Spleen (tissue), 11 donors: Measurements from ENCODE around the gene CHID1. TPM values are rescaled to one million over a fixed set of nuclear protein-coding genes. Genes with fewer than 3 reads are reported as not detected.

Experiments
- DNase-seq: peaks from one replicate; pipeline ENCODE4 v3.0.0-alpha.2; 2020
- H3K27ac ChIP-seq, 8 donors: fragments of 200-600 bp; sonication (generic) in 7 of 8; 1 replicate in 4 of 8; 2 replicates in 4 of 8; pipeline versions ENCODE4 v1.5.0 to v1.8.0; 2016 to 2021; ENCODE audit warnings: inconsistent platforms in 4 of 8, mild to moderate bottlenecking in 4 of 8, moderate library complexity in 1 of 8
- H3K27me3 ChIP-seq, 7 donors: fragments of 200-600 bp; sonication (generic) in 6 of 7; replicated peaks in 1 of 7; 1 replicate in 4 of 7; 2 replicates in 3 of 7; pipeline versions ENCODE4 v1.5.0 to v1.8.0; 2016 to 2021; ENCODE audit warnings: inconsistent platforms in 3 of 7, mild to moderate bottlenecking in 1 of 7
- H3K36me3 ChIP-seq, 6 donors: fragments of 200-600 bp; sonication (generic) in 5 of 6; 1 replicate in 4 of 6; 2 replicates in 2 of 6; pipeline versions ENCODE4 v1.5.0 to v1.8.0; 2016 to 2021; ENCODE audit warnings: inconsistent platforms in 2 of 6
- H3K4me1 ChIP-seq, 6 donors: fragments of 200-600 bp; sonication (generic) in 5 of 6; 1 replicate in 3 of 6; 2 replicates in 3 of 6; pipeline versions ENCODE4 v1.5.0 to v1.8.0; 2016 to 2021; ENCODE audit warnings: inconsistent platforms in 3 of 6
- H3K4me3 ChIP-seq, 8 donors: fragments of 200-600 bp; sonication (generic) in 7 of 8; 1 replicate in 4 of 8; 2 replicates in 4 of 8; pipeline versions ENCODE4 v1.5.0 to v1.8.0; 2016 to 2021; ENCODE audit warnings: inconsistent platforms in 4 of 8, mild to moderate bottlenecking in 4 of 8, moderate library complexity in 2 of 8
- H3K9me3 ChIP-seq, 8 donors: fragments of 200-600 bp; sonication (generic) in 7 of 8; 1 replicate in 4 of 8; 2 replicates in 4 of 8; pipeline versions ENCODE4 v1.5.0 to v1.8.0; 2016 to 2021; ENCODE audit warnings: inconsistent platforms in 4 of 8
- POLR2A ChIP-seq, 3 donors: fragments of 450-650 bp; IDR thresholded peaks; one replicate each; pipeline ENCODE4 v1.5.1; 2017; ENCODE audit warnings: antibody characterized with exemption in 3 of 3, mild to moderate bottlenecking in 1 of 3
- POLR2AphosphoS5 ChIP-seq, 3 donors: sonication (generic); formaldehyde crosslinking; IDR thresholded peaks; one replicate each; pipeline ENCODE4 v1.5.1; 2017; ENCODE audit warnings: antibody characterized with exemption in 3 of 3
- WGBS, 5 donors: extraction: QIAGEN DNeasy Blood & Tissue Kit in 3 of 5; methylation state at CpG; one replicate each; pipeline versions ENCODE4 v1.1.5 to v1.1.7; 2013 to 2018; 5-methylcytosine and 5-hydroxymethylcytosine counted together
- intact Hi-C: fragments of 100-400 bp; cut with DNase I; formaldehyde crosslinking; loops from one replicate; pipeline ENCODE4 v1.15.0; 2023; ENCODE audit warnings: low total_unique reads
- polyA plus RNA-seq, 3 donors: library from polyadenylated mRNA; stranded (reverse); fragments of 200-250 nt; gene quantifications; one replicate each; pipeline ENCODE4 v1.2.1, GENCODE V29; 2013
- total RNA-seq, 7 donors: library from RNA; depleted of rRNA in 3 of 7; stranded (reverse); fragments of >200 nt in 3 of 7; fragmentation: NEBNext Ultra II Directional in 4 of 7; extraction: Animal tissue kit (Norgen Biotek cat#: 25700) in 4 of 7; gene quantifications; one replicate each; pipeline versions ENCODE4 v1.1.0 to v1.2.1, GENCODE V29; 2016 to 2021
- TF ChIP-seq, protein P1 (sequence below), 11 experiments: fragments of 200-600 bp in 7 of 11; fragments of 450-650 bp in 4 of 11; sonication (generic) in 4 of 11; IDR thresholded peaks in 8 of 11; conservative IDR thresholded peaks in 3 of 11; 1 replicate in 7 of 11; 2 replicates in 4 of 11; pipeline versions ENCODE4 v1.4.0 to v1.8.0; 2016 to 2021; ENCODE audit warnings: antibody characterized with exemption in 11 of 11, inconsistent platforms in 4 of 11, mild to moderate bottlenecking in 1 of 11
- donor health status: healthy with polysubstance abuse.
- donor health status: DM: no; HTN: no; CAD: no; lungs with moderate emphysema.
- donor health status: DM: no; HTN: no; CAD: no.
- donor health status: Bipolar disorder and iron deficiency.
- donor health status: healthy.
- donor health status: DM: no; HTN: no; CAD: no.
- donor health status: DM: yes; HTN: yes; CAD: no.

CHID1 gene
- total and polyA plus RNA-seq, 10 donors: 37.2 to 218 (median 117) TPM

DNA sequence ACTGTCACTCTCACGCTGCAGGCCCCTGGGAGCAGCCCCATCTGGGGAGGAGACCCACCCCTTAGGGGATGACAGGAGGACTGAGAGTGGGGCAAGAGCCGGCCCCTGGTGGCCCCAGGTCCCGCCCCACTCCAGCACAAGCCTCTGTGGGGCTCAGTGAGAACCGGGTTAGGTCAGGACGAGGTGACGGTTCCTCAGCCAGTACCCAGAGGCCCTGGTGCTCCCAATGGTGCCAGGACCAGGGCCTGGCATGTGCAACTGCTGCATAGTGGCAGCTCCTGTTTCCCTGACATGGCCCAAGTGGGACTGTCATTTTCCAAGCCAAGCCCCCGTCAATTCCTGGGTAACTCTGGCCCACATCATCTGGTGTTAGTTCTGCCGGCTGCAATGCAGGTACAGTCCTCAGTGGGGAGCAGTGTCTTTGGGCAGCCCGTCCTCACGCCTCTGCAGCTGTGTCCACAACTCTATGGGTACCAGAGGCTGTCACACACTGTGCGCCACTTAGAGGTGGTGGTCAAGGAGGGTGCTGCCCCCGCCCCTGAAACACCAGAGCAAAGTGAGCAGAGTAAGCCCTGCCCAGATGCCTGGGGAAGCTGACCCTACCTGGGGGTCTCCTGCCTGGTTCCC, 15.9 kb downstream of the CHID1 start:
- intact Hi-C loops: no loop called here
- TF ChIP-seq POLR2AphosphoS5 (IDR thresholded peaks at IDR 0.05): no peak
- no peak for TF ChIP-seq POLR2A (IDR thresholded peaks at IDR 0.05)
- TF ChIP-seq, protein P1, sequence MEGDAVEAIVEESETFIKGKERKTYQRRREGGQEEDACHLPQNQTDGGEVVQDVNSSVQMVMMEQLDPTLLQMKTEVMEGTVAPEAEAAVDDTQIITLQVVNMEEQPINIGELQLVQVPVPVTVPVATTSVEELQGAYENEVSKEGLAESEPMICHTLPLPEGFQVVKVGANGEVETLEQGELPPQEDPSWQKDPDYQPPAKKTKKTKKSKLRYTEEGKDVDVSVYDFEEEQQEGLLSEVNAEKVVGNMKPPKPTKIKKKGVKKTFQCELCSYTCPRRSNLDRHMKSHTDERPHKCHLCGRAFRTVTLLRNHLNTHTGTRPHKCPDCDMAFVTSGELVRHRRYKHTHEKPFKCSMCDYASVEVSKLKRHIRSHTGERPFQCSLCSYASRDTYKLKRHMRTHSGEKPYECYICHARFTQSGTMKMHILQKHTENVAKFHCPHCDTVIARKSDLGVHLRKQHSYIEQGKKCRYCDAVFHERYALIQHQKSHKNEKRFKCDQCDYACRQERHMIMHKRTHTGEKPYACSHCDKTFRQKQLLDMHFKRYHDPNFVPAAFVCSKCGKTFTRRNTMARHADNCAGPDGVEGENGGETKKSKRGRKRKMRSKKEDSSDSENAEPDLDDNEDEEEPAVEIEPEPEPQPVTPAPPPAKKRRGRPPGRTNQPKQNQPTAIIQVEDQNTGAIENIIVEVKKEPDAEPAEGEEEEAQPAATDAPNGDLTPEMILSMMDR (IDR thresholded peaks at IDR 0.05 in 8 of 11, conservative IDR thresholded peaks at IDR 0.05 in 3 of 11): no peak
- Histone ChIP-seq H3K27me3 (no peaks in the 10 kb centered on the region), H3K4me3 (no peak overlapping the region), H3K36me3 (peaks cover 0 to 82% (median 29%) of the 10 kb centered on the region in 6 donors), H3K9me3 (no peaks in the 10 kb centered on the region), H3K27ac (no peak overlapping the region), H3K4me1 (peaks cover 0 to 5% (median 0%) of the 10 kb centered on the region in 6 donors)
- 90 to 93% (median 91%) methylated on average over 2 to 12 of the region's 12 CpGs for WGBS, 5 donors
- DNase-seq: no peak

DNA sequence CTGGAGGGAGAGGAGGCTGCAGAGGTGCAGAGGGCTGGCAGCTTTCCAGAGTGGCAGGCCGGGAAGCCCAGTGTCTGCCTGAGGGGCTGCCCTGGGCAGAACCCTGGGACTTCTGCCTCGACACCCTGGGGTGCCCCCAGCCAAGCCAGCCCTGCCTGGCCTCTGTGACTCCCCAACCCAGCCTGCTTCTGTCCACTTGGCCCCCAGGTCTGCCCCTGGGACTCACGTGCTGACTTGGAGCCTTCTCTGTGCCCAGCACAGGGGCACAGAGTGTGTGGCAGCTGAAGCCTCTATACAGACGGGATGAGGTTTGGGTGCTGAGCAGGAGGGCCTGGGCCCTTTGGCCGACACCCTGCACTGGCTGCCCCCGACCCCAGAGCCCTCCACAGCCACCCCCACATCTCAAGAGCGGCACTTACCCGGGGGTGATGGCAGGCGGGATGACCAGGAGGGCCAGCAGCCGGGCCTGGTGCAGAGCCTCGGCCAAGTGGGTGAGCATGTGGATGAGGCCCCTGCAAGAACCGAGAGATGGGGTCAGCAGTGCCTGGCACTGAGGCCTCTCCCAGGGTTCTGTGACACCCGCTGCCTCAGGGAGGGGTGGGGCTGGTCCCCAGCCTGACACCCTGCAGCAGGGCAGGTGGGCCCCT, 17.5 kb downstream of the CHID1 start:
- Histone ChIP-seq H3K4me1 (peaks cover 0 to 5% (median 0%) of the 10 kb centered on the region in 6 donors), H3K27ac (no peak overlapping the region), H3K27me3 (no peaks in the 10 kb centered on the region), H3K4me3 (no peak overlapping the region), H3K9me3 (no peaks in the 10 kb centered on the region), H3K36me3 (peaks cover 0 to 82% (median 20%) of the 10 kb centered on the region in 6 donors)
- intact Hi-C loops: no loop called here
- no peak for DNase-seq
- WGBS, 5 donors: 78 to 91% (median 90%) methylated on average over 2 to 13 of the region's 13 CpGs
- TF ChIP-seq, protein P1 (IDR thresholded peaks at IDR 0.05 in 8 of 11, conservative IDR thresholded peaks at IDR 0.05 in 3 of 11): no peak
- peak in 1 of 3 donors; percentile 7 for TF ChIP-seq POLR2AphosphoS5 (IDR thresholded peaks at IDR 0.05)
- TF ChIP-seq POLR2A (IDR thresholded peaks at IDR 0.05): no peak

DNA sequence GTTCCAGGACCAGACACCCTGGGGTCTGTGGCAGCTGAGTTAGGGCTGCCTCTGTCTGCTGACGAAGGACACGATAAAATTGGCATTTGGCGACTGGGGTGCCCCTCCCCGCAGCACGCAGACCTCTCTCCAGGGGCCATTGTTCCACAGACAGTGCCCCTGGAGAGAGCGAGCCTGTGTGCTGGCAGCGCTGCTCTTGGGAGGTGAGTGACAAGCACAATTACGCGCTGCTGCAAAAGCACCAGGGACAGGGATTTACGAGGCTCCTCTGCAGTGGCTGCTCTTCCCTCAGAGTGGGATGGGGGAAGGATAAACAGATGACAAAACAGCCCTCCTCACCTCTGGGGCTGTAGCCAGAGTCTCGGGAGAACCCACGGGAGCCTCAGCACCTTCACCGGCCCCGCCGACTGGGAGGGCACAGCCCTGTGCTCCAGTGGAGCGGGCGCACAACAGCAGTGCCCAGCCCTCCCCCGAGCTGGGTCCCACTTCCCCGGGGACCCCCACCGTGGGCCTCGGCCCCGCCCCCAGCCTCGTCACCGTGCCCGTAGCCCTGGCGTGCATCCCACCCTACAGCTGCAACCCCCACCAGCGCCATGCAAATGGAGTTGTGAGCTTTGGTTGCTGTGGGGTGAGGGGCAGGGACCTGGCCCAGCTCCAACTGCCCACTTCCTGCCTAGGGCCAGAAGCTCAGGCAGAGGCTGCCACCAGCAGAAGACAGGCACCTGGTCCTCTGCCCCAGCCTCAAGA, 19.6 kb downstream of the CHID1 start:
- TF ChIP-seq POLR2A (IDR thresholded peaks at IDR 0.05) (no peak), POLR2AphosphoS5 (IDR thresholded peaks at IDR 0.05) (no peak)
- TF ChIP-seq, protein P1 (IDR thresholded peaks at IDR 0.05 in 8 of 11, conservative IDR thresholded peaks at IDR 0.05 in 3 of 11): no peak
- Histone ChIP-seq H3K27me3 (no peaks in the 10 kb centered on the region), H3K36me3 (peaks cover 0 to 93% (median 34%) of the 10 kb centered on the region in 6 donors), H3K27ac (no peak overlapping the region), H3K4me1 (peaks cover 0 to 5% (median 0%) of the 10 kb centered on the region in 6 donors), H3K4me3 (no peak overlapping the region), H3K9me3 (no peaks in the 10 kb centered on the region)
- WGBS, 5 donors: 80 to 88% (median 84%) methylated on average over 17 to 27 of the region's 27 CpGs
- intact Hi-C loops: no loop called here
- no peak for DNase-seq
